ENCODE measurements around the gene CTNNAL1.

DNA sequence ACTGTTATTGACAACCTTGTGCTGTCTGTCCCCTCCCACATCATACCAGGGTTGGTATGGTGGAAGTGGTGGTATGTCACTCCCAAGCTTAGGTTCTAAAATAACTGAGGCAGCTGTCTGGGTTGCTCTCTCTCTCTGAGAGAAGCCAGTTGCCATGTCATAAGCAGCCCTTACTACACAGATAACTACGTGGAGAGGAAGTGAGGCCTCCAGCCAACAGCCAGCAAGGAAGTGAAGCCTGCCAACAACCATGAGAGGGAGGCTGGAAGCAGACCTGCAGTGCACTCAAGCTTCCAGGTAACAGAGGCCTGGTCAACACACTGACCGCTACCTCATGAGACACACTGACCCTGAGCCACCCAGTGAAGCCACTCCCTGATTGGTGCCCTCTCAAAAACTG lies 18.6 kb downstream of the CTNNAL1 start:
- TF ChIP-seq, protein P1, sequence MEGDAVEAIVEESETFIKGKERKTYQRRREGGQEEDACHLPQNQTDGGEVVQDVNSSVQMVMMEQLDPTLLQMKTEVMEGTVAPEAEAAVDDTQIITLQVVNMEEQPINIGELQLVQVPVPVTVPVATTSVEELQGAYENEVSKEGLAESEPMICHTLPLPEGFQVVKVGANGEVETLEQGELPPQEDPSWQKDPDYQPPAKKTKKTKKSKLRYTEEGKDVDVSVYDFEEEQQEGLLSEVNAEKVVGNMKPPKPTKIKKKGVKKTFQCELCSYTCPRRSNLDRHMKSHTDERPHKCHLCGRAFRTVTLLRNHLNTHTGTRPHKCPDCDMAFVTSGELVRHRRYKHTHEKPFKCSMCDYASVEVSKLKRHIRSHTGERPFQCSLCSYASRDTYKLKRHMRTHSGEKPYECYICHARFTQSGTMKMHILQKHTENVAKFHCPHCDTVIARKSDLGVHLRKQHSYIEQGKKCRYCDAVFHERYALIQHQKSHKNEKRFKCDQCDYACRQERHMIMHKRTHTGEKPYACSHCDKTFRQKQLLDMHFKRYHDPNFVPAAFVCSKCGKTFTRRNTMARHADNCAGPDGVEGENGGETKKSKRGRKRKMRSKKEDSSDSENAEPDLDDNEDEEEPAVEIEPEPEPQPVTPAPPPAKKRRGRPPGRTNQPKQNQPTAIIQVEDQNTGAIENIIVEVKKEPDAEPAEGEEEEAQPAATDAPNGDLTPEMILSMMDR (conservative IDR thresholded peaks at IDR 0.05) = no peak
- no peak for TF ChIP-seq ZFX (IDR thresholded peaks at IDR 0.05)

Measured in C4-2B (cell line).